ENCODE measurements around the gene CRYGN. TPM values are rescaled to one million over a fixed set of nuclear protein-coding genes. Genes with fewer than 3 reads are reported as not detected.

The CRYGN gene
- total RNA-seq, 1 donor from 2014 or later = not detected

- peak; percentile 95 for DNase-seq (ENCODE audit: low spot score)
Observed at GRCh38 chr7:151459726-151460473, 20.0 kb upstream of the CRYGN start.

DNA sequence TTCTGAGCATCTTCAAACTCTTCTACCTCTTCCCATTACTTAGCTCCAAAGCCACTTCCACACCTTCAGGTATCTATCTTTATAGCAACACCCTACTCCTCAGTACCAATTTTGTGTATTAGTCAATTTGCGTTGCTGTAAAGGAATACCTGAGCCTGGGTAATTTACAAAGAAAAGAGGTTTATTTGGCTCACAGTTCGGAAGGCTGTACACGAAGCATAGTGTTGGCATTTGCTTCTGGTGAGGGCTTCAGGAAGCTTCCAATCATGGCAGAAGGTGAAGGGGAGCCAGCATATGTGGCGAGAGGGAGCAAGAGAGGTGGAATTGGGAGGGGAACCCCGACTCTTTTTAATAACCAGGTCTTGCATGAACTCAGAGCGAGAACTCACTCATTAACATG is 17.6 kb upstream of the CRYGN start:
- no peak for DNase-seq (ENCODE audit: low spot score)

- DNase-seq (ENCODE audit: low spot score) = no peak
Observed at GRCh38 chr7:151456782-151457181, 16.8 kb upstream of the CRYGN start.

DNA sequence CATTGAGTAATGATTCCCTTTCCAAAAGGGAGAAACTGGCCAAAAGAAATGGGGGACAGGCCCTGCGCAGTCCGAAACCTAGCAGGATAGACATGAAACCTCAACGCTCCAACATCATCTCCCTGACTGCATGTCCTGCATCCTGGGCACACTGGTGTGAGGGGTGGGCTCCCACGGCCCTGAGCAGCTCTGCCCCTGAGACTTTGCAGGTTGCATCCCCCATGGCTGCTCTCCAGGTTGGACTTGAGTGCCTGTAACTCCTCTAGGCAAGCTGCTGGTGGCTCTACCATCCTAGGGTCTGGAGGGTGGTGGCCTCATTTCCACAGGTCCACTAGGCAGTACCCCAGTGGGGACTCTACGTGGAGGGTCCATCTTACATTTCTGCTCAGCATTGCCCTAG is 16.3 kb upstream of the CRYGN start:
- no peak for DNase-seq (ENCODE audit: low spot score)

GRCh38 chr7:151455690-151456089 is 15.7 kb upstream of the CRYGN start:
- DNase-seq (ENCODE audit: low spot score) = no peak

DNA sequence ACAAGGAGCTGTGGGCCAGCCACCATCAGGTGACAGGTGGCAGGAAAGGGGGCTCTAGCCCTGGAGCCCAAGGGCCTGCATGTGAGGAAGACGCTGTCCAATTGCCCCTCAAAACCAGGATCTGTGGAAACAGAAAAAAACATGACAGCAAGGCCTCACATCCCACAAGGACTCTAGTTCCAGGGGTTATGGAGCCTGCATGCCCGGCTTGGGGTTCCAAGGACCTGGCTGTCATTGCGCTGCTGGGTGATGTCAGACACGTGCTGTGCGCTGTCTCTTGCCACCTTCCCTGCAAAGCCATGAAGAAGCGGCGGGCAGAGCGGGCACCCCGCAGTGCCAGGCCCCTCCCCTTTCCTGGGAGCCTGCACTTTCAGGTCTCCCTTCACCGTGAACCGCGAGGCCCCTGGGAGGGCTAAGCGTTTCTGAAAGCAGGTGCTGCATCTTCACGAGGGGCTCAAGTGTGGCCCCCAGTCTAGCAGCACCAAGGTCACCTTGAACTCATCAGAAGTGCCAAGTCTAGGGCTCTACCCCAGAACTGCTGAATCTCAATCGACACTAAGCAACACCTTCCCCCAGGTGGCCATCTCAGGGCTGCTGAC is 15.1 kb upstream of the CRYGN start:
- no peak for DNase-seq (ENCODE audit: low spot score)

- no peak for DNase-seq (ENCODE audit: low spot score)
Observed at GRCh38 chr7:151454305-151454704, 14.4 kb upstream of the CRYGN start.

- DNase-seq (ENCODE audit: low spot score) = no peak
Observed at GRCh38 chr7:151453326-151453791, 13.4 kb upstream of the CRYGN start.

DNA sequence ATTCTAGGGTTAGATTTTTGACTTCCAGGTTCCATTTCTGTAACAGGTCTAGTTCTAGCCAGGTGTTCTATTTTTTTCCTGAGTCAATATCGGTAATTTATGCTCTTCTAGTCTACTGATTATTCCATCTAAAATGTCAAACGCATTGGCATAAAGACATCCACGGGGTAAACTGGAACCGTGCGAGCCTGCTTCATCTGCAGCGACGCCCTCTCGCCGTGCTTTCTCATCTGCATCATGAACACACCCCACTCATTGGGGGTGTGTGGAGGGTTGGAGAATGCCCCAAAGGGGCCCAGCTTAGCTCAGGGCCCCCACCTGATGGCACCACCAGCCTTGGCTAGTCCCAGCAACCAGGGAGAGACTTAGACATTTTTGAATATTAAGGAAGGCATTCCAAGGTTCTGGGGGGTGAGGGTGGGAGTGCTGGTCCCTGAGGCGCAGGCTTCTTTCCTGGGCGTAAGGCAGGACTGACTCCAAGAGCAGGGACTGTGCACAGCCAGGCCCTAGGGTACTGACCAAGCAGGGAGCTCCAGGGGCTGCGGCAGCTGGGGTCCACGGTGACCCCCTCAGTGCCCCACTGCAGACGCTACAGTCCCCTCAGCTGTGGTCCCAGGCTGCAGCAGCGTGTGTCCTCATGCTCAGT is 12.9 kb upstream of the CRYGN start:
- no peak for DNase-seq (ENCODE audit: low spot score)

DNA sequence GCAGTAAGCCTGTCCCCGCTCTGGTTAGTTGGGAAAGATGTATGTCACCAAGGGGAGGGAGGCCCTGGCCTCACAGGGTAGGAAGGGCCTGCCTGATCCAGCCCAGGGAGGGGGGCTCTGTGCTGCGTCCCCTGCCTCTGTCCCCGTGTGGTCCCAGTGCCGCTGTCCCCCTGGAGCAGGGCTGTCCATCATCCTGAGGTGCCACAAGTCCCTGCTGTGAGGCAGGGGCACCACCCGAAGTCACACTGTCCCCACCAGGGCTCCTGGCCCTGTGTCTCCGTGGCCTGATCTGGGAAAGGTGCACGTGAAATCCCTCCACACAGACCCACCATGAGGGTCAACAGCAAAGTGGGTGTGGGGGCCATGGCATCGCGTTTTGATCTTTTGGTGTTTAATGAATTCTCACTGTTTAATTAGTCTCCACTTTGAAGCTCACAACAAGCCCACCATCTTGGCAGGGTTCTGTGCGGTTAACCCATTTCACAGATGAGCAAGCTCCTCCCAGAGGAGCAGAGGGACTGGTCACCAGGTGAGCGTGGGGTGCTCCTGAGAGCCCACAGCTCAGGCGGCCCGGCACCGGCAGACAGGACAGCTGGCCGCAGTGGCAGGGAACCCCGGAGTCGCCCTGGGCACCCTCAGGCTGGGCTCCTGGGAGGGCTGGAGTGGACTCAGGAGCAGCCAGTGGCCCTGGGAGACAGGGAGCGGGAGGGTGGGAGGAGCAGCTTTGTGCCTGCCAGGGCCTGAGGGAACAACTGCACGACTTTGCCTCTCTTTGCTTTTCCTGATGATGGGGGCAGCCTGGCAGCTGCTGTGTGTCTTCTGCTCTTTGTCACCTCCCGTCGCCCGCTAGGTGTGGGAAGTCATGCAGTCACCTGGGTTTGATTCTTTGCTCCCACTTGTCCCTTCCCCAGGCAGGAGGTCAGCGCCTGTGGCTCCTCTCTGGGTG is 12.0 kb upstream of the CRYGN start:
- no peak for DNase-seq (ENCODE audit: low spot score)

DNA sequence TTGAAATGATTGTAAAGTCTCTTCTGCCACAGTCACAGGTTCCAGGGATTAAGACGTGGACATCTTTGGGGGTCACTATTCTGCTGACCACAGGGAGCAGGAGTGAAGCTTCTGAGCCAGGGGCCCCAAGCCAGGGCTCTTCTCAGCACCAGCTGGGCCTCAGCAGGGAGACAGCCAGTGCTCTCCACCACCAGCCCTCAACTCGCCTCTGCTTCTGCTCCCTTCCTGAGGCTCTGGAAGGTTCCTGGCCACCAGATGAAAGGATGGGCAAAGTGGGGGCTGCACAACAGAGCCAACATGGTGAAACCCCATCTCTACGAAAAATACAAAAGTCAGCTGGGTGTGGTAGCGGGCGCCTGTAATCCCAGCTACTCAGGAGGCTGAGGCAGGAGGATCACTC is 11.2 kb upstream of the CRYGN start:
- no peak for DNase-seq (ENCODE audit: low spot score)

DNA sequence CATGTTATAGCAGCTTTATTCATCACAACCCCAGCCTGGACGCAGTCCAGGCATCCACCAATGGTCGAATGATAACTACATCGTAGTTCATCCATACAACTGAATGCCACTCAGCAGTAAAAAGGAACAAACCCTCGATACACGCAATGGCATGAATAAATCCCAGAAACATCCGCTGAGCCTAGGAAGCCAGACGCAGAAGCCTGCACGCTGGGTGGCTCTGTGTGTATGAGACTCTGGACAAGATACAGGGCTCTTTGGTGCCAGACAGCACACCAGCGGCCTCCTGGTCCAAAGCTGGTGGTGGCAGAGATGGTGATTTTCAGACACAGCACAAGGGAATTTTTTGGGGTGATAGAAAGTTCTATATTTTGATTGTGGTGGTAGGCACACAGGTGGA is 10.0 kb upstream of the CRYGN start:
- no peak for DNase-seq (ENCODE audit: low spot score)

DNA sequence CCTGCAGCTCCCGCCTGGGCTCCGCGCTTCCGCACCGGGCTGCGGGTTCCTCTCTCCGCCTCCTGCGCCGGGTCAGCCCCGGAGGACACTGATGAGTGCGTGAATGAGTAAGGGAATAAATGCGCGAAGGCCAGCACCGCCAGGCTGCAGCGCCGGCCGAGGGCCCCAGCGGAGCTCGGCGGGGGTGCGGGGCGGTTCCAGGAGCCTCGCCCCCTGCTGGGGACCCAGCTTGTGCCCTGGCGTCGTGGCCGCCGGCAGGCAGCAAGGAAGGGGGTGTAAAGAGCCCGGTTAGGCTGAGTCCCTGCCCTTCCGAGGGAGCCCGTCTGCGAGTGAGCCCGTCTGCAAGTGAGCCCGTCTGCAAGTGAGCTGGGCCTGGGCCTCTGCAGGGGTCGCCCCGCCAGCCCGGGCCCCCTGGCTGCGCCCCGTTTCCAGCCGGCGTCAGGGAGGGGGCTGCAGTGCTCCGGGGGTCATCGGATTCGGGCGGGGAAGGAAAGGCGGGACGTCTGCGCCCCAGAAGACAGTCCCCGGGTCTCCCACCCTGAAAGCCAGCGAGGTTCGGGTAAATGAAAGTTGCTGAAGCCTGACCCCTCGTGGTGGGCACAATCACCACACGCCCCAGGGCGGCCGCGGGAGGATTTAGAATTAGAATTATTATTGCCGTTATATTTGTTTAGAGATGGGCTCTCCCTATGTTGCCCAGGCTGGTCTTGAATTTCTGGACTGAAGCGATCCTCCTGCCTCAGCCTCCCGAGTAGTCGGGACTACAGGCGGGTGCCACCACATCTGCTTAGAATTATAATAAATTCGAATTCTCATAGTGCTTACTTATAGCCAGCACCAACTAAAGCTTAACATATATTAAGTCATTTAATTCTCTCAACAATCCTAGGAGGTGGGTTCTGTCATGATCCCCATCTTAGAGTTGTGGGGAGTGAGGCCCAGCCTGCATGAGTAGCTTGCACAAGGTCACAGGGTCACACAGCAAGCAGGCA is 8.6 kb upstream of the CRYGN start:
- peak; percentile 76 for DNase-seq (ENCODE audit: low spot score)

DNA sequence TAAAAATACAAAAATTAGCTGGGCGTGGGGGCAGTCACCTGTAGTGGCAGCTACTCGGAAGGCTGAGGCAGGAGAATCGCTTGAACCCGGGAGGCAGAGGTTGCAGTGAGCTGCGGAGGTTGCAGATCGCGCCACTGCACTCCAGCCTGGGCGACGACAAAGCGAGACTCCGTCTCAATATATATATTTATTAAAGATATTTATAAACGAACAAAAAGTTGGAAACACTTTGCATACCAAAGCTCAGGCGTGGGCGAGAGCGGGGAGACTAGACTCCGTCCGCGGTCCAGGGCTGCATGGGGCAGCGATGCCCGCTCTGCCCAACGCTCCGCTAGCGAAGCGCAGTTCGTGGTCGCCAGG is 7.9 kb upstream of the CRYGN start:
- DNase-seq (ENCODE audit: low spot score) = no peak

DNA sequence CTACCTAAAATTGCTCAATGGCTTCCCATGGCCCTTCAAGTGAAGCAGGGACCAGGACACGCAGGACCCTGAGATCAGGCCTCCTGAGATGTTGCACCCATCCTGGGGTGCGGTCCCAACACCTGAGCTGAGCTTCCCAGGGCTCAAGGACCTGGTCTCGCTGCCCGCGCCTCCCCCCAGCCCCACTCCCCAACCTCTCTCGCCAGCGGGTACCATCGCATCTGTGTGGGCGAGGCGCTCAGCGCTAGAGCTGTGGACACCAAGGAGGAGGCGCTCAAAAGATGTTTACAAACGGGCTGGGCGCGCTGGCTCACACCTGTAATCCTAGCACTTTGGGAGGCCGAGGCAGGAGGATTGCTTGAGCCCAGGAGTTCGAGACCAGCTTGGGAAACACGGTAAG is 7.4 kb upstream of the CRYGN start:
- no peak for DNase-seq (ENCODE audit: low spot score)

DNA sequence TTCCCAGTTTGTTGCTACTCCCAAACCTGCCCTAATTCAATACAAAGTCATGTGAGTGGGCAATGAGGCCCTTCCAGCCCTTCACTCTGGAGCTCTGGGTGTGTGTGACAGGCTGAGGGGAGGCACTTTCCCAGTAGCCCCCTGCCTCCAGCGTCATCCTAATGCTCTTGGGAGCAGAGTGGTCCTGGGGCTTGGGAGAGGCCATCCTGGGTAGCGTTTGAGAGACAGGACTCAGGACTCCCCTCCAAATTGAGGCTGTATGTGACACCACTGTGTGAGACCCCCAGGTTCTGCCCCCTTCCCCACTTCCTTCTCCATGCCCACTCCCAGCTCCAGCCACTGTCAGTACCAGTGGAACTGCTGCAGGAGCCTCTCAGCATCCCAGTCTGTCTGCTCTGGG is 6.5 kb upstream of the CRYGN start:
- DNase-seq (ENCODE audit: low spot score) = no peak

- no peak for DNase-seq (ENCODE audit: low spot score)
Observed at GRCh38 chr7:151444632-151445031, 4.7 kb upstream of the CRYGN start.

DNA sequence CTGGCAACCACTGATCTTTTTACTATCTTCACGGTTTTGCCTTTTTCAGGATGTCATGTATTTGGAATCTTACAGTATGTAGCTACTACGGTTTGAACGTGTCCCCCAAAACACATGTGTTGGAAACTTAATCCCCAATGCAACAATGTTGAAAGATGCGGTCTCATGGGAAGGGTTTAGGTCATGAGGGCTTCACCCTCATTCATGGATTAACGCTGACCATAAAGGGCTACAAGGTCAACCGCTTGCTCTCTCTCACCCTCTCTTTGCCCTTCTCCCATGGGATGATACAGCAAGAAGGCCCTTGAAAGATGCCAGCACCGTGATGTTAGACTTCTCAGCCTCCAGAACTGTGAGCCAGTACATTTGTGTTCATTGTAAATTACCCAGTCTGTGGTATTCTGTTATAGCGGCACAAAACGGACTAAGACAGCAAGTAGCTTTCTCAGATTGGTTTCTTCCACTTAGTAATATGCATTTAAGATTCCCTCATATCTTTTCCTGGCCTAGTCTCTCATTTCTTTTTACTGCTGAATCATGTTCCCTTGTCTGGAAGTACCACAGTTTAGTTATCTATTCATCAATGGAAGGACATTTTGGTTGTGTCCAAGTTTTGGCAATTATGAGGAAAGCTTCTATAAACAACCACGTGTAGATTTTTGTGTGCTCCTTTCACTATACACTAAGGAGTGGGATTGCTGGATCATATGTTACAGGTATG is 3.0 kb upstream of the CRYGN start:
- no peak for DNase-seq (ENCODE audit: low spot score)

GRCh38 chr7:151440799-151441445 is 981 bp upstream of the CRYGN start:
- no peak for DNase-seq (ENCODE audit: low spot score)
